ENCODE measurements around the gene PLEKHG3. TPM values are rescaled to one million over a fixed set of nuclear protein-coding genes. Genes with fewer than 3 reads are reported as not detected.

PLEKHG3 gene
- total and polyA plus RNA-seq, 2 experiments from 2014 or later = 23.0 to 83.1 TPM

DNA sequence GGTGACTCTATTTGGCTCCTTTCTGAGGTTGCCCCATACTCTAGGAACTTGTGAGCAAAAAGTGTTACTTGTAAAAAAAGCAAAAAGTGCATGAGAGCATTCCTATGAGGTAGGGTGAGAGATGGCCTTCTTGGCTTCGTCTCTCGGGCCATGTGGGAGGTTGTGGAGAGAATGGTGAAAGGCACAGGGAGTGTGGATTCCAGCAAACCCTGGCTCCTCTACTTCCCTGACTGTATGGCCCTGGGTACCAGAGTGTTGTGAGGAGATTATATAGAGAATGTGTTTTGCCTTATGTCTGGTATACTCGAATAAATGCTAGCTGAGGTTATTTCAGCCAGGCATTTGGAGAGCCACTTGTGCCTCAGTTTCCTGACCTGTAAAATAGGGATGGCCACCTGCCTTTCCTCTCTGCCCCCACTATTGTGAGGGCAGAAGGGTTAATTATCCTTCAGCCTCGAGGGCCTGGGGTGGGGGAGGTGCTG is 11.0 kb downstream of the PLEKHG3 start:
- H3K27me3 Mint-ChIP-seq (ENCODE audit: insufficient read depth, low read depth, poor library complexity) = peaks cover 21% of the 10 kb centered on the region
- Histone ChIP-seq H3K4me1 (ENCODE audit: insufficient read depth) (peaks cover 67% of the 10 kb centered on the region), H3K27me3 (ENCODE audit: insufficient read depth) (peaks cover 11% of the 10 kb centered on the region; the same call in 1 of the 2 replicates), H3F3A (replicated peaks; ENCODE audit: low read depth) (peaks cover 31% of the 10 kb centered on the region), H3K4me3 (peak overlapping the region; percentile 50), H3K36me3 (ENCODE audit: insufficient read depth) (peaks cover 15% of the 10 kb centered on the region), H3K79me2 (replicated peaks; ENCODE audit: insufficient read depth) (peaks cover 89% of the 10 kb centered on the region), H2AFZ (no peak overlapping the region), H4K20me1 (replicated peaks; ENCODE audit: insufficient read depth) (peaks cover 44% of the 10 kb centered on the region), H3K4me2 (peak overlapping the region; percentile 76), H3K27ac (ENCODE audit: low read depth) (peak overlapping the region; percentile 76; the same call in 1 of the 2 replicates), H3K9me2 (ENCODE audit: insufficient read depth) (no peaks in the 10 kb centered on the region)
- peaks cover 71% of the 10 kb centered on the region for H3K4me1 Mint-ChIP-seq
- H3K4me3 Mint-ChIP-seq = peak overlapping the region; percentile 78
- ATAC-seq (peak; percentile 12), DNase-seq (ENCODE audit: low spot score) (peak; percentile 47)
- TF ChIP-seq ZNF331 (CRISPR knock-in tag; IDR thresholded peaks at IDR 0.05; ENCODE audit: low read depth) = no peak
- TF ChIP-seq, protein P1, sequence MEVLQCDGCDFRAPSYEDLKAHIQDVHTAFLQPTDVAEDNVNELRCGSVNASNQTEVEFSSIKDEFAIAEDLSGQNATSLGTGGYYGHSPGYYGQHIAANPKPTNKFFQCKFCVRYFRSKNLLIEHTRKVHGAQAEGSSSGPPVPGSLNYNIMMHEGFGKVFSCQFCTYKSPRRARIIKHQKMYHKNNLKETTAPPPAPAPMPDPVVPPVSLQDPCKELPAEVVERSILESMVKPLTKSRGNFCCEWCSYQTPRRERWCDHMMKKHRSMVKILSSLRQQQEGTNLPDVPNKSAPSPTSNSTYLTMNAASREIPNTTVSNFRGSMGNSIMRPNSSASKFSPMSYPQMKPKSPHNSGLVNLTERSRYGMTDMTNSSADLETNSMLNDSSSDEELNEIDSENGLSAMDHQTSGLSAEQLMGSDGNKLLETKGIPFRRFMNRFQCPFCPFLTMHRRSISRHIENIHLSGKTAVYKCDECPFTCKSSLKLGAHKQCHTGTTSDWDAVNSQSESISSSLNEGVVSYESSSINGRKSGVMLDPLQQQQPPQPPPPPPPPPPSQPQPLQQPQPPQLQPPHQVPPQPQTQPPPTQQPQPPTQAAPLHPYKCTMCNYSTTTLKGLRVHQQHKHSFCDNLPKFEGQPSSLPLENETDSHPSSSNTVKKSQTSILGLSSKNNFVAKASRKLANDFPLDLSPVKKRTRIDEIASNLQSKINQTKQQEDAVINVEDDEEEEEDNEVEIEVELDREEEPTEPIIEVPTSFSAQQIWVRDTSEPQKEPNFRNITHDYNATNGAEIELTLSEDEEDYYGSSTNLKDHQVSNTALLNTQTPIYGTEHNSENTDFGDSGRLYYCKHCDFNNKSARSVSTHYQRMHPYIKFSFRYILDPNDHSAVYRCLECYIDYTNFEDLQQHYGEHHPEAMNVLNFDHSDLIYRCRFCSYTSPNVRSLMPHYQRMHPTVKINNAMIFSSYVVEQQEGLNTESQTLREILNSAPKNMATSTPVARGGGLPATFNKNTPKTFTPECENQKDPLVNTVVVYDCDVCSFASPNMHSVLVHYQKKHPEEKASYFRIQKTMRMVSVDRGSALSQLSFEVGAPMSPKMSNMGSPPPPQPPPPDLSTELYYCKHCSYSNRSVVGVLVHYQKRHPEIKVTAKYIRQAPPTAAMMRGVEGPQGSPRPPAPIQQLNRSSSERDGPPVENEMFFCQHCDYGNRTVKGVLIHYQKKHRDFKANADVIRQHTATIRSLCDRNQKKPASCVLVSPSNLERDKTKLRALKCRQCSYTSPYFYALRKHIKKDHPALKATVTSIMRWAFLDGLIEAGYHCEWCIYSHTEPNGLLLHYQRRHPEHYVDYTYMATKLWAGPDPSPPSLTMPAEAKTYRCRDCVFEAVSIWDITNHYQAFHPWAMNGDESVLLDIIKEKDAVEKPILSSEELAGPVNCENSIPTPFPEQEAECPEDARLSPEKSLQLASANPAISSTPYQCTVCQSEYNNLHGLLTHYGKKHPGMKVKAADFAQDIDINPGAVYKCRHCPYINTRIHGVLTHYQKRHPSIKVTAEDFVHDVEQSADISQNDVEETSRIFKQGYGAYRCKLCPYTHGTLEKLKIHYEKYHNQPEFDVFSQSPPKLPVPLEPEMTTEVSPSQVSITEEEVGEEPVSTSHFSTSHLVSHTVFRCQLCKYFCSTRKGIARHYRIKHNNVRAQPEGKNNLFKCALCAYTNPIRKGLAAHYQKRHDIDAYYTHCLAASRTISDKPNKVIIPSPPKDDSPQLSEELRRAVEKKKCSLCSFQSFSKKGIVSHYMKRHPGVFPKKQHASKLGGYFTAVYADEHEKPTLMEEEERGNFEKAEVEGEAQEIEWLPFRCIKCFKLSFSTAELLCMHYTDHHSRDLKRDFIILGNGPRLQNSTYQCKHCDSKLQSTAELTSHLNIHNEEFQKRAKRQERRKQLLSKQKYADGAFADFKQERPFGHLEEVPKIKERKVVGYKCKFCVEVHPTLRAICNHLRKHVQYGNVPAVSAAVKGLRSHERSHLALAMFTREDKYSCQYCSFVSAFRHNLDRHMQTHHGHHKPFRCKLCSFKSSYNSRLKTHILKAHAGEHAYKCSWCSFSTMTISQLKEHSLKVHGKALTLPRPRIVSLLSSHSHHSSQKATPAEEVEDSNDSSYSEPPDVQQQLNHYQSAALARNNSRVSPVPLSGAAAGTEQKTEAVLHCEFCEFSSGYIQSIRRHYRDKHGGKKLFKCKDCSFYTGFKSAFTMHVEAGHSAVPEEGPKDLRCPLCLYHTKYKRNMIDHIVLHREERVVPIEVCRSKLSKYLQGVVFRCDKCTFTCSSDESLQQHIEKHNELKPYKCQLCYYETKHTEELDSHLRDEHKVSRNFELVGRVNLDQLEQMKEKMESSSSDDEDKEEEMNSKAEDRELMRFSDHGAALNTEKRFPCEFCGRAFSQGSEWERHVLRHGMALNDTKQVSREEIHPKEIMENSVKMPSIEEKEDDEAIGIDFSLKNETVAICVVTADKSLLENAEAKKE (CRISPR knock-in tag; IDR thresholded peaks at IDR 0.05) = no peak
- TF ChIP-seq STAT1 (IDR thresholded peaks at IDR 0.05; ENCODE audit: unreplicated experiment) = no peak
- TF ChIP-seq, protein P2, sequence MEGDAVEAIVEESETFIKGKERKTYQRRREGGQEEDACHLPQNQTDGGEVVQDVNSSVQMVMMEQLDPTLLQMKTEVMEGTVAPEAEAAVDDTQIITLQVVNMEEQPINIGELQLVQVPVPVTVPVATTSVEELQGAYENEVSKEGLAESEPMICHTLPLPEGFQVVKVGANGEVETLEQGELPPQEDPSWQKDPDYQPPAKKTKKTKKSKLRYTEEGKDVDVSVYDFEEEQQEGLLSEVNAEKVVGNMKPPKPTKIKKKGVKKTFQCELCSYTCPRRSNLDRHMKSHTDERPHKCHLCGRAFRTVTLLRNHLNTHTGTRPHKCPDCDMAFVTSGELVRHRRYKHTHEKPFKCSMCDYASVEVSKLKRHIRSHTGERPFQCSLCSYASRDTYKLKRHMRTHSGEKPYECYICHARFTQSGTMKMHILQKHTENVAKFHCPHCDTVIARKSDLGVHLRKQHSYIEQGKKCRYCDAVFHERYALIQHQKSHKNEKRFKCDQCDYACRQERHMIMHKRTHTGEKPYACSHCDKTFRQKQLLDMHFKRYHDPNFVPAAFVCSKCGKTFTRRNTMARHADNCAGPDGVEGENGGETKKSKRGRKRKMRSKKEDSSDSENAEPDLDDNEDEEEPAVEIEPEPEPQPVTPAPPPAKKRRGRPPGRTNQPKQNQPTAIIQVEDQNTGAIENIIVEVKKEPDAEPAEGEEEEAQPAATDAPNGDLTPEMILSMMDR (conservative IDR thresholded peaks at IDR 0.05; ENCODE audit: low read depth in 2 of 2) = no peak
- TF ChIP-seq JUNB (IDR thresholded peaks at IDR 0.05; ENCODE audit: unreplicated experiment) = no peak
- no peak for TF ChIP-seq NANOG (IDR thresholded peaks at IDR 0.05; ENCODE audit: borderline replicate concordance)
- no peak for TF ChIP-seq ZNF114 (CRISPR knock-in tag; IDR thresholded peaks at IDR 0.05)
- no peak for TF ChIP-seq POLR2AphosphoS5 (IDR thresholded peaks at IDR 0.05; ENCODE audit: low read depth)
- TF ChIP-seq, protein P3, sequence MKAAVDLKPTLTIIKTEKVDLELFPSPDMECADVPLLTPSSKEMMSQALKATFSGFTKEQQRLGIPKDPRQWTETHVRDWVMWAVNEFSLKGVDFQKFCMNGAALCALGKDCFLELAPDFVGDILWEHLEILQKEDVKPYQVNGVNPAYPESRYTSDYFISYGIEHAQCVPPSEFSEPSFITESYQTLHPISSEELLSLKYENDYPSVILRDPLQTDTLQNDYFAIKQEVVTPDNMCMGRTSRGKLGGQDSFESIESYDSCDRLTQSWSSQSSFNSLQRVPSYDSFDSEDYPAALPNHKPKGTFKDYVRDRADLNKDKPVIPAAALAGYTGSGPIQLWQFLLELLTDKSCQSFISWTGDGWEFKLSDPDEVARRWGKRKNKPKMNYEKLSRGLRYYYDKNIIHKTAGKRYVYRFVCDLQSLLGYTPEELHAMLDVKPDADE (IDR thresholded peaks at IDR 0.05) = no peak
- peaks cover 68% of the 10 kb centered on the region for H3K36me3 Mint-ChIP-seq (ENCODE audit: low read depth)
- H3K27ac Mint-ChIP-seq = 0 out of 2 replicates have a peak overlapping the region, but pooled peaks have one; percentile 95
- peaks cover 31% of the 10 kb centered on the region for H3K9me3 Mint-ChIP-seq
